Measurements from ENCODE around the gene COQ8A. TPM values are rescaled to one million over a fixed set of nuclear protein-coding genes. Genes with fewer than 3 reads are reported as not detected.

Gene COQ8A
- total RNA-seq, 4 donors from 2014 or later = 53.4 to 97.5 (median 72.7) TPM

DNA sequence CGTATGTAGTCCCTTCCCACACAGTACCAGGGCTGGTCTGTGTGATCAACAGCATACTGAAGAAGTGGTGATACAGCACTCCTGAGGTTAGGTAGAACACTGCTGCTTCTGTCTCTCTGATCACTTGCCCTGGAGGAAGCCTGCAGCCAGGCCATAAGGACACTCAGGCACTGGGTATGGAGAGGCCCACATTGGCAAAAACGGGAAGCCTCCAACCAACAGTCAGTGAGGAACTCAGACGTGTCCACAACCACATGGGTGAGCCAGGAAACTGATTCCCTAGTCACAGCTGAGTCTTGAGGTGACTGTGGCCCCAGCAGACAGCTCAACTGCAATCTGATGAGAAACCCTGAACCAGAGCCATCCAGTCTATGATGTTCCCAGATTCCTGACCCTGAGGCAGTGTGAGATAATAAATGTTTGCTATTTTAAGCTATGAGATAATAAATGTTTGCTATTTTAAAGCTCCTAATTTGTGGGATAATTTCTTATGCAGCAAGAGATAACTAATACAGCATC, 62.5 kb downstream of the COQ8A start:
- no peak overlapping the region for H3K4me3 ChIP-seq (ENCODE audit: low read depth, poor library complexity, severe bottlenecking)
- no peak for DNase-seq (ENCODE audit: low spot score in 2 of 2)
- intact Hi-C loops (cut with DNase I; ENCODE audit: low total_unique reads) = no loop called here
- no peak for TF ChIP-seq POLR2A (IDR thresholded peaks at IDR 0.05)
- TF ChIP-seq, protein P1, sequence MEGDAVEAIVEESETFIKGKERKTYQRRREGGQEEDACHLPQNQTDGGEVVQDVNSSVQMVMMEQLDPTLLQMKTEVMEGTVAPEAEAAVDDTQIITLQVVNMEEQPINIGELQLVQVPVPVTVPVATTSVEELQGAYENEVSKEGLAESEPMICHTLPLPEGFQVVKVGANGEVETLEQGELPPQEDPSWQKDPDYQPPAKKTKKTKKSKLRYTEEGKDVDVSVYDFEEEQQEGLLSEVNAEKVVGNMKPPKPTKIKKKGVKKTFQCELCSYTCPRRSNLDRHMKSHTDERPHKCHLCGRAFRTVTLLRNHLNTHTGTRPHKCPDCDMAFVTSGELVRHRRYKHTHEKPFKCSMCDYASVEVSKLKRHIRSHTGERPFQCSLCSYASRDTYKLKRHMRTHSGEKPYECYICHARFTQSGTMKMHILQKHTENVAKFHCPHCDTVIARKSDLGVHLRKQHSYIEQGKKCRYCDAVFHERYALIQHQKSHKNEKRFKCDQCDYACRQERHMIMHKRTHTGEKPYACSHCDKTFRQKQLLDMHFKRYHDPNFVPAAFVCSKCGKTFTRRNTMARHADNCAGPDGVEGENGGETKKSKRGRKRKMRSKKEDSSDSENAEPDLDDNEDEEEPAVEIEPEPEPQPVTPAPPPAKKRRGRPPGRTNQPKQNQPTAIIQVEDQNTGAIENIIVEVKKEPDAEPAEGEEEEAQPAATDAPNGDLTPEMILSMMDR (IDR thresholded peaks at IDR 0.05) = no peak
- 59 to 64% methylated on average over 3 of the region's 3 CpGs for WGBS, 2 donors

DNA sequence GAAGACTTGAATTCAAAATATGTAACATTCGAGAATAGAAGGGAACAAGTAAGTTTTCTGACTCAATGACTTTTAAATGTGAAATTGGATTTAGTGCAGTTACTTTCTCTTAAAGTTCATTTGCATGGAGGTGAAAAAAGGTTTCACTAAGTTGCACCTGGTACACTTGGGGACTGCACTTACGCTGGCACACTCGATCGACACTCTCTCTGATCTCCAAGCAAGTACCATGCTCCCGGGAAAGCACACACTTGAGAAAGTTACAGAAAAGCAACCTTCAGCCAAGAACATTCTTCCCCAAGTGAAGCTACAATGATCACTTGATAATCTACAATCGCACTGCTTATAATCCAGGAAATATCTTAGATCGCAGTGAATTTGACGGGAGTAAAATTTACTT, 63.1 kb downstream of the COQ8A start:
- intact Hi-C loops (cut with DNase I; ENCODE audit: low total_unique reads) = no loop called here
- no peak for DNase-seq (ENCODE audit: low spot score in 2 of 2)
- H3K4me3 ChIP-seq (ENCODE audit: low read depth, poor library complexity, severe bottlenecking) = no peak overlapping the region
- 97% methylated on average over 8 of the region's 8 CpGs for WGBS, 2 donors
- TF ChIP-seq POLR2A (IDR thresholded peaks at IDR 0.05) = no peak
- TF ChIP-seq, protein P1 (IDR thresholded peaks at IDR 0.05) = no peak

DNA sequence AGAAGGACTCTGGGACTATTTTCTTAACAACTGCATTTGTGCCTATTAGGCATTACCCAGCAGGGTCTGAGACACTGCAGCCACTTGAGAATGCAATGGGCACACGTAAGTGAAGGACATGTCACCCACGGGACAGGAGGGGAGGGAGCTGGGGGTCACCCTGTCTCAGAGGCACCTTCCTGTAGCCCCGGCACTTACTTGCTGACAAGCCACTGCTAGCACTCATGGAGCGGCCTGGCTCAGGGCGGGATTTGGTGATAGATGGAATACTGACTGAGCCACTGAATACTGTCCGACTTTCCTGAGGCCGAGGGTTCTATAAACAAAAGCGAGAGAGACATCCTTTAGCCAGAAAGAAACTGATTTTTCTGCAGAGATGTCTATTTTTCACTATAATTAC, 64.7 kb downstream of the COQ8A start:
- WGBS, 2 donors = 93 to 98% methylated on average over 8 of the region's 8 CpGs
- intact Hi-C loops (cut with DNase I; ENCODE audit: low total_unique reads) = no loop called here
- no peak for DNase-seq (ENCODE audit: low spot score in 2 of 2)
- no peak overlapping the region for H3K4me3 ChIP-seq (ENCODE audit: low read depth, poor library complexity, severe bottlenecking)
- TF ChIP-seq, protein P1 (IDR thresholded peaks at IDR 0.05) = no peak

DNA sequence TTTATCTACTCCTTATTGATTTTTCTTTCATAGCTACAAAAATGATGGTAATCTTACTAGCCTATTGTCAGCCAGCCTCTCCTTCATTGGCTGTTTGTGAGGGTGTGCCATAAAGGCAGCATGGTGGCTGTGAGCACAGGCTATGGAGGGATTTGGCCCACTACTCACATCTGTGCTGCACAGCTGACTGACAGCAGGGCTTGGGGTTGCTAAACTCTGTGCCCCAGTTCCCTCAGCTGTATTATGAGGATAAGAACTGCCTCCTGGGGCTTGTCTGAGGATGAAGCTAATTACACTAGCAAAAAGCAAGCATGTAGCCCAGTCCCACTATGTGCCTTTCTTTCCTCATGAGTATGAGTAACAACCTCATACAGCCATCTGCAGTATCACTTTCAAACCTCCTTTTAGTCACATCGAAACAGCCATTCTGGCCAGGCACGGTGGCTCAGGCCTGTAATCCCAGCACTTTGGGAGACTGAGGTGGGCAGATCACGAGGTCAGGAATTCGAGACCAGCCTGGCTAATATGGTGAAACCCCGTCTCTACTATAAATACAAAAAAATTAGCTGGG, 66.2 kb downstream of the COQ8A start:
- no peak for DNase-seq (ENCODE audit: low spot score in 2 of 2)
- WGBS, 2 donors = 88 to 93% methylated on average over 5 of the region's 5 CpGs
- intact Hi-C loops (cut with DNase I; ENCODE audit: low total_unique reads) = no loop called here
- H3K4me3 ChIP-seq (ENCODE audit: low read depth, poor library complexity, severe bottlenecking) = no peak overlapping the region
- TF ChIP-seq POLR2A (IDR thresholded peaks at IDR 0.05) = no peak
- TF ChIP-seq, protein P1 (IDR thresholded peaks at IDR 0.05) = no peak

DNA sequence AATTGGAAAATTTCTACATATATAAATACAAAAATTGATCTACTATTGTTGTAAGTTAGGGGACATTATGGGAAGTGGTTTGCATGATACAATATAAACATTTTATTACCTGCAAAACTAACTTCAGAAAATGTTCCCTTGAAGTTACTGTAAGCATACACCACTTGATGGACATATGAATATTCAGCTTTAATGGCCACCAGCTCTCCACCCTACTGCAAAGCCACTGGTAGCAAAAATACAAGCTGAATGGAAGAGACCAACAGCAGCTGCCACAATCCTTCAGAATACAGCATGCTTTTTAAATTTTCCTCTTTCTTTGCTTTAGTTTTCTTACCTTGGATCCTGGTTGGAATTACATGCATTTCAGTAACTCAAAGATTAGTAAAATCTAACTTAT, 69.8 kb downstream of the COQ8A start:
- intact Hi-C loops (cut with DNase I; ENCODE audit: low total_unique reads) = no loop called here
- no peak overlapping the region for H3K4me3 ChIP-seq (ENCODE audit: low read depth, poor library complexity, severe bottlenecking)
- no peak for TF ChIP-seq POLR2A (IDR thresholded peaks at IDR 0.05)
- no peak for DNase-seq (ENCODE audit: low spot score in 2 of 2)

DNA sequence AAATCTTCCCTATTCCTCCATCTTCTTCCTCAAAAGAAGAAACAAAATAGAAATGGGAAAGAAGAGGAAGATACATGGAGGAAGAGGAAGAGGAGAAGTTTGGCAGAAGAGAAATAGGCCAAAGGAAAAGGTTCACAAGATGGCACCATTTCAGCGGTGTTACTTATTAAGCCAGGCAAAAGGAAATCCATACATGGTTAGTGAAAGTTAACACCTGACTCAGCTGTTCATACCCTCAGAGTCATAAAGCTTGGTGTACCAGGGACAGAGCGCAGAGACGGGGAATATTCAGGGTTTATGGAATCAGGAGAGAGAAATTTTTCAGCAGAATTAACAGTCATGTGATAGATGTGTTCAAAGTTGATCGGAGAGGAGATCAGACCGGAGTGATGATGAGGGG, 70.6 kb downstream of the COQ8A start:
- WGBS, 2 donors = 93 to 97% methylated on average over 5 of the region's 5 CpGs
- no peak for DNase-seq (ENCODE audit: low spot score in 2 of 2)
- TF ChIP-seq POLR2A (IDR thresholded peaks at IDR 0.05) = no peak
- TF ChIP-seq, protein P1 (IDR thresholded peaks at IDR 0.05) = no peak
- intact Hi-C loops (cut with DNase I; ENCODE audit: low total_unique reads) = no loop called here
- no peak overlapping the region for H3K4me3 ChIP-seq (ENCODE audit: low read depth, poor library complexity, severe bottlenecking)

All from lower leg skin (tissue), 4 donors.